ENCODE measurements around the gene ZSWIM9. TPM values are rescaled to one million over a fixed set of nuclear protein-coding genes. Genes with fewer than 3 reads are reported as not detected.

The ZSWIM9 gene
- total RNA-seq, 1 experiment from 2014 or later, result 5.5 TPM

- Mint-ChIP-seq H3K9me3 (ENCODE audit: unreplicated experiment) (no peaks in the 10 kb centered on the region), H3K27ac (ENCODE audit: low read depth, unreplicated experiment) (peak overlapping the region; percentile 46), H3K4me1 (ENCODE audit: insufficient read depth, unreplicated experiment) (no peaks in the 10 kb centered on the region), H3K4me3 (ENCODE audit: unreplicated experiment) (no peak overlapping the region), H3K36me3 (ENCODE audit: insufficient read depth, unreplicated experiment) (peaks cover 15% of the 10 kb centered on the region), H3K27me3 (ENCODE audit: insufficient read depth, unreplicated experiment) (no peaks in the 10 kb centered on the region)
- ChIA-PET CTCF (no interaction called here), POLR2A (no interaction called here)
- DNase-seq (ENCODE audit: unreplicated experiment), result no peak
- intact Hi-C loops (cut with micrococcal nuclease), result no loop called here
- BruUV-seq (replicated peaks), result no TSS peak
- no peak for TF ChIP-seq CTCF (IDR thresholded peaks at IDR 0.05; ENCODE audit: unreplicated experiment)
Measured at GRCh38 chr19:48192750-48193149, 22.3 kb downstream of the ZSWIM9 start.

- peak; percentile 23 for TF ChIP-seq CTCF (IDR thresholded peaks at IDR 0.05; ENCODE audit: unreplicated experiment)
- H3K4me1 Mint-ChIP-seq (ENCODE audit: insufficient read depth, unreplicated experiment), result no peaks in the 10 kb centered on the region
- no peak overlapping the region for H3K27ac Mint-ChIP-seq (ENCODE audit: low read depth, unreplicated experiment)
- intact Hi-C loops (cut with micrococcal nuclease), result no loop called here
- no peaks in the 10 kb centered on the region for H3K27me3 Mint-ChIP-seq (ENCODE audit: insufficient read depth, unreplicated experiment)
- ChIA-PET POLR2A (interaction anchor here (1.6 kb wide), 1 partner anchor 10 kb away, joined by 5 read pairs; no protein-coding TSS in a partner anchor), CTCF (interaction anchor here (0.6 to 1.1 kb wide), 3 partner anchors 9 to 14 kb away, joined by 3 to 5 read pairs (median 4); no protein-coding TSS in a partner anchor)
- no peak overlapping the region for H3K4me3 Mint-ChIP-seq (ENCODE audit: unreplicated experiment)
- no peaks in the 10 kb centered on the region for H3K9me3 Mint-ChIP-seq (ENCODE audit: unreplicated experiment)
- no TSS peak for BruUV-seq (replicated peaks)
- DNase-seq (ENCODE audit: unreplicated experiment), result peak; percentile 27
- H3K36me3 Mint-ChIP-seq (ENCODE audit: insufficient read depth, unreplicated experiment), result peaks cover 6% of the 10 kb centered on the region
Measured at GRCh38 chr19:48194041-48194843, 23.8 kb downstream of the ZSWIM9 start.

- Mint-ChIP-seq H3K27ac (ENCODE audit: low read depth, unreplicated experiment) (no peak overlapping the region), H3K27me3 (ENCODE audit: insufficient read depth, unreplicated experiment) (no peaks in the 10 kb centered on the region), H3K9me3 (ENCODE audit: unreplicated experiment) (no peaks in the 10 kb centered on the region), H3K4me1 (ENCODE audit: insufficient read depth, unreplicated experiment) (no peaks in the 10 kb centered on the region), H3K36me3 (ENCODE audit: insufficient read depth, unreplicated experiment) (peaks cover 6% of the 10 kb centered on the region), H3K4me3 (ENCODE audit: unreplicated experiment) (no peak overlapping the region)
- POLR2A ChIA-PET, result interaction anchor here (0.6 to 1.6 kb wide), 2 partner anchors 9 to 78 kb away, joined by 4 to 5 read pairs; no protein-coding TSS in a partner anchor
- intact Hi-C loops (cut with micrococcal nuclease), result no loop called here
- no peak for TF ChIP-seq CTCF (IDR thresholded peaks at IDR 0.05; ENCODE audit: unreplicated experiment)
- CTCF ChIA-PET, result interaction anchor here (0.6 to 1.1 kb wide), 5 partner anchors 8 to 230 kb away, joined by 3 to 5 read pairs (median 3); no protein-coding TSS in a partner anchor
- no peak for DNase-seq (ENCODE audit: unreplicated experiment)
- no TSS peak for BruUV-seq (replicated peaks)
Measured at GRCh38 chr19:48194844-48195830, 24.7 kb downstream of the ZSWIM9 start.

GRCh38 chr19:48196321-48196763 lies 25.9 kb downstream of the ZSWIM9 start:
- Mint-ChIP-seq H3K27ac (ENCODE audit: low read depth, unreplicated experiment) (no peak overlapping the region), H3K9me3 (ENCODE audit: unreplicated experiment) (no peaks in the 10 kb centered on the region), H3K4me1 (ENCODE audit: insufficient read depth, unreplicated experiment) (no peaks in the 10 kb centered on the region), H3K27me3 (ENCODE audit: insufficient read depth, unreplicated experiment) (no peaks in the 10 kb centered on the region), H3K36me3 (ENCODE audit: insufficient read depth, unreplicated experiment) (peaks cover 6% of the 10 kb centered on the region), H3K4me3 (ENCODE audit: unreplicated experiment) (no peak overlapping the region)
- DNase-seq (ENCODE audit: unreplicated experiment), result no peak
- ChIA-PET POLR2A (no interaction called here), CTCF (no interaction called here)
- BruUV-seq (replicated peaks), result no TSS peak
- TF ChIP-seq CTCF (IDR thresholded peaks at IDR 0.05; ENCODE audit: unreplicated experiment), result no peak
- intact Hi-C loops (cut with micrococcal nuclease), result no loop called here
